HEK293 (cell line): ENCODE data around the gene PLEKHA6.

Experiments
- CTCF ChIA-PET: fragments of 350-600 bp; formaldehyde crosslinking; extraction: SDS; loops from one replicate; lab custom pipeline; 2021; ENCODE audit warnings: antibody characterized with exemption; lab: Yijun Ruan, JAX
- POLR2A ChIA-PET: fragments of 300-600 bp; formaldehyde crosslinking; extraction: SDS; loops from one replicate; lab custom pipeline; 2020; ENCODE audit warnings: antibody characterized with exemption, inconsistent platforms; lab: Yijun Ruan, JAX
- H3K27ac ChIP-seq: fragments of 200-500 bp; sonication (Bioruptor generic); 2 replicates; pipeline ENCODE4 v1.5.1; 2014; ENCODE audit warnings: low read depth, low read length, control low read depth, inconsistent platforms; ENCODE audit errors: extremely low read depth
- H3K36me3 ChIP-seq, 2 experiments: fragments of 200-500 bp in 1 of 2; sonication (Bioruptor generic) in 1 of 2; 1 replicate in 1 of 2; 2 replicates in 1 of 2; pipeline ENCODE4 v1.5.1; 2014 to 2017; ENCODE audit warnings: inconsistent platforms in 2 of 2, low read length in 2 of 2; ENCODE audit not compliant: control insufficient read depth in 2 of 2, insufficient read depth in 1 of 2
- H3K4me1 ChIP-seq: fragments of 200-500 bp; sonication (Bioruptor generic); 2 replicates; pipeline ENCODE4 v1.5.1; 2014; ENCODE audit warnings: mild to moderate bottlenecking, low read length, inconsistent platforms; ENCODE audit not compliant: control insufficient read depth, insufficient read depth
- H3K4me3 ChIP-seq: 2 replicates; pipeline ENCODE4 v1.5.1; 2011; ENCODE audit warnings: low read depth, mild to moderate bottlenecking, control low read depth, low read length, moderate library complexity
- H3K9me3 ChIP-seq: fragments of 200-500 bp; sonication (Bioruptor generic); 2 replicates; pipeline ENCODE4 v1.5.1; 2014; ENCODE audit warnings: low read depth, low read length, inconsistent platforms; ENCODE audit not compliant: control insufficient read depth, insufficient read depth
- AEBP2 ChIP-seq: fragments of 450-650 bp; formaldehyde crosslinking; IDR thresholded peaks from 2 replicates; pipeline ENCODE4 v1.5.1; 2016; ENCODE audit warnings: missing biosample characterization, missing genetic modification characterization, borderline replicate concordance
- ATF2 ChIP-seq: fragments of 450-650 bp; formaldehyde crosslinking; IDR thresholded peaks from 2 replicates; pipeline ENCODE4 v1.5.1; 2016; ENCODE audit warnings: missing biosample characterization, missing genetic modification characterization, low read depth
- EGR2 ChIP-seq: fragments of 450-650 bp; formaldehyde crosslinking; IDR thresholded peaks from 2 replicates; pipeline ENCODE4 v1.5.1; 2016; ENCODE audit warnings: low read depth, missing biosample characterization, missing genetic modification characterization
- ELK4 ChIP-seq: IDR thresholded peaks from 2 replicates; pipeline ENCODE4 v1.6.1; 2011; ENCODE audit warnings: mild to moderate bottlenecking, low read depth, low read length, borderline replicate concordance
- SALL2 ChIP-seq: fragments of 450-650 bp; formaldehyde crosslinking; IDR thresholded peaks from 2 replicates; pipeline ENCODE4 v1.5.0; 2017; ENCODE audit warnings: missing biosample characterization, mild to moderate bottlenecking, missing genetic modification characterization, borderline replicate concordance
- SETDB1 ChIP-seq: IDR thresholded peaks from one replicate; pipeline ENCODE4 v1.6.1; 2017; ENCODE audit warnings: mild to moderate bottlenecking, low read length, moderate library complexity, mixed read lengths; ENCODE audit not compliant: insufficient read length
- YY1 ChIP-seq: fragments of 450-650 bp; formaldehyde crosslinking; IDR thresholded peaks from 2 replicates; pipeline ENCODE4 v1.5.1; 2018; ENCODE audit warnings: missing biosample characterization, missing genetic modification characterization
- ZFHX2 ChIP-seq: fragments of 450-650 bp; formaldehyde crosslinking; conservative IDR thresholded peaks from 2 replicates; pipeline ENCODE4 v1.5.1; 2016; ENCODE audit warnings: missing biosample characterization, missing genetic modification characterization
- ZNF157 ChIP-seq: fragments of 450-650 bp; formaldehyde crosslinking; IDR thresholded peaks from 2 replicates; pipeline ENCODE4 v1.5.1; 2016; ENCODE audit warnings: missing biosample characterization, missing genetic modification characterization
- ZNF211 ChIP-seq: fragments of 450-650 bp; formaldehyde crosslinking; IDR thresholded peaks from 2 replicates; pipeline ENCODE4 v1.5.1; 2016; ENCODE audit warnings: low read depth, missing biosample characterization, missing genetic modification characterization
- ZNF302 ChIP-seq: fragments of 450-650 bp; formaldehyde crosslinking; IDR thresholded peaks from 2 replicates; pipeline ENCODE4 v1.5.1; 2016; ENCODE audit warnings: missing biosample characterization, missing genetic modification characterization, low read depth
- ZNF362 ChIP-seq: fragments of 450-650 bp; formaldehyde crosslinking; IDR thresholded peaks from 2 replicates; pipeline ENCODE4 v1.5.1; 2016; ENCODE audit warnings: missing biosample characterization, missing genetic modification characterization
- ZNF544 ChIP-seq: fragments of 450-650 bp; formaldehyde crosslinking; IDR thresholded peaks from 2 replicates; pipeline ENCODE4 v1.5.0; 2017; ENCODE audit warnings: missing biosample characterization, missing genetic modification characterization
- ZNF571 ChIP-seq: fragments of 450-650 bp; formaldehyde crosslinking; IDR thresholded peaks from 2 replicates; pipeline ENCODE4 v1.5.0; 2017; ENCODE audit warnings: missing biosample characterization, missing genetic modification characterization
- ZNF580 ChIP-seq: fragments of 450-650 bp; formaldehyde crosslinking; IDR thresholded peaks from 2 replicates; pipeline ENCODE4 v1.5.1; 2016; ENCODE audit warnings: missing biosample characterization, missing genetic modification characterization
- ZNF610 ChIP-seq: fragments of 450-650 bp; formaldehyde crosslinking; IDR thresholded peaks from 2 replicates; pipeline ENCODE4 v1.5.1; 2016; ENCODE audit warnings: missing biosample characterization, missing genetic modification characterization, borderline replicate concordance
- ZNF621 ChIP-seq: fragments of 450-650 bp; formaldehyde crosslinking; IDR thresholded peaks from 2 replicates; pipeline ENCODE4 v1.5.1; 2017; ENCODE audit warnings: missing biosample characterization, missing genetic modification characterization
- ZNF677 ChIP-seq: fragments of 450-650 bp; IDR thresholded peaks from 2 replicates; pipeline ENCODE4 v1.5.0; 2018; ENCODE audit warnings: missing biosample characterization, mild to moderate bottlenecking, missing genetic modification characterization, moderate library complexity
- ZNF791 ChIP-seq: fragments of 450-650 bp; formaldehyde crosslinking; IDR thresholded peaks from 2 replicates; pipeline ENCODE4 v1.5.1; 2016; ENCODE audit warnings: missing biosample characterization, missing genetic modification characterization
- ZSCAN23 ChIP-seq: fragments of 450-650 bp; formaldehyde crosslinking; IDR thresholded peaks from 2 replicates; pipeline ENCODE4 v1.5.1; 2016; ENCODE audit warnings: missing biosample characterization, missing genetic modification characterization

PLEKHA6 gene

GRCh38 chr1:204194771-204195170 is 165.0 kb downstream of the PLEKHA6 start (continued):
- TF ChIP-seq ZNF610 (tag by site-specific recombination), result no peak
- TF ChIP-seq ZNF677 (tag by site-specific recombination), result no peak

GRCh38 chr1:204194080-204194479 is 165.6 kb downstream of the PLEKHA6 start:
- H3K4me1 ChIP-seq, result no peaks in the 10 kb centered on the region

GRCh38 chr1:204192589-204193352 is 167.0 kb downstream of the PLEKHA6 start:
- POLR2A ChIA-PET, result no interaction called here
- H3K4me1 ChIP-seq, result no peaks in the 10 kb centered on the region
- CTCF ChIA-PET, result interaction anchor here (0.5 to 1.0 kb wide), 6 partner anchors 11 to 170 kb away, joined by 3 to 6 read pairs (median 5); no protein-coding TSS in a partner anchor
- no peak overlapping the region for H3K4me3 ChIP-seq
- no peak overlapping the region for H3K27ac ChIP-seq
- peak; percentile 82 for TF ChIP-seq EGR2 (tag by site-specific recombination)
- TF ChIP-seq AEBP2 (tag by site-specific recombination), result no peak
- peak; percentile 76 for TF ChIP-seq ZFHX2 (tag by site-specific recombination)
- no peak for TF ChIP-seq ELK4
- TF ChIP-seq ZNF362 (tag by site-specific recombination), result no peak
- TF ChIP-seq ZNF580 (tag by site-specific recombination), result 0 out of 2 replicates have a peak, but pooled peaks have one; percentile 41
- H3K36me3 ChIP-seq, result no peaks in the 10 kb centered on the region
- no peaks in the 10 kb centered on the region for H3K9me3 ChIP-seq

More at GRCh38 chr1:204194080-204194479, 165.6 kb downstream of the PLEKHA6 start:
- ChIA-PET POLR2A (no interaction called here), CTCF (interaction anchor here (0.6 to 1.8 kb wide), 2 partner anchors 13 to 30 kb away, joined by 3 to 5 read pairs; no protein-coding TSS in a partner anchor)
- no peak overlapping the region for H3K4me3 ChIP-seq
- H3K27ac ChIP-seq, result no peak overlapping the region
- H3K36me3 ChIP-seq, result no peaks in the 10 kb centered on the region
- TF ChIP-seq ZNF621 (tag by site-specific recombination) (no peak), ZNF157 (tag by site-specific recombination) (no peak), ZNF571 (tag by site-specific recombination) (no peak), ZSCAN23 (tag by site-specific recombination) (no peak), ZNF211 (tag by site-specific recombination) (no peak), SETDB1 (no peak), ATF2 (no peak), ZNF791 (no peak), YY1 (tag by site-specific recombination) (no peak), ZNF544 (tag by site-specific recombination) (no peak), SALL2 (no peak), ZNF302 (tag by site-specific recombination) (no peak)
- H3K9me3 ChIP-seq, result no peaks in the 10 kb centered on the region
